Dermis microvascular lymphatic vessel endothelial cell (primary cell): ENCODE measurements around the gene ACVR2B. TPM values are rescaled to one million over a fixed set of nuclear protein-coding genes. Genes with fewer than 3 reads are reported as not detected.
A peak's percentile ranks its signal among the peaks of the same experiment; 100 is the strongest.

ENCODE experiments used
- DNase-seq, 2 donors: peaks; one replicate each; pipeline versions ENCODE4 v3.0.0 to v3.0.0-alpha.2; 2010; ENCODE audit warnings: low read depth in 2 of 2
- total RNA-seq: library from RNA; depleted of rRNA; stranded (reverse); fragments of >200 nt; gene quantifications from 2 replicates; pipeline ENCODE4 v1.2.1, GENCODE V29; 2014

ACVR2B gene
- total RNA-seq, 1 donor from 2014 or later = 2.7 TPM

DNA sequence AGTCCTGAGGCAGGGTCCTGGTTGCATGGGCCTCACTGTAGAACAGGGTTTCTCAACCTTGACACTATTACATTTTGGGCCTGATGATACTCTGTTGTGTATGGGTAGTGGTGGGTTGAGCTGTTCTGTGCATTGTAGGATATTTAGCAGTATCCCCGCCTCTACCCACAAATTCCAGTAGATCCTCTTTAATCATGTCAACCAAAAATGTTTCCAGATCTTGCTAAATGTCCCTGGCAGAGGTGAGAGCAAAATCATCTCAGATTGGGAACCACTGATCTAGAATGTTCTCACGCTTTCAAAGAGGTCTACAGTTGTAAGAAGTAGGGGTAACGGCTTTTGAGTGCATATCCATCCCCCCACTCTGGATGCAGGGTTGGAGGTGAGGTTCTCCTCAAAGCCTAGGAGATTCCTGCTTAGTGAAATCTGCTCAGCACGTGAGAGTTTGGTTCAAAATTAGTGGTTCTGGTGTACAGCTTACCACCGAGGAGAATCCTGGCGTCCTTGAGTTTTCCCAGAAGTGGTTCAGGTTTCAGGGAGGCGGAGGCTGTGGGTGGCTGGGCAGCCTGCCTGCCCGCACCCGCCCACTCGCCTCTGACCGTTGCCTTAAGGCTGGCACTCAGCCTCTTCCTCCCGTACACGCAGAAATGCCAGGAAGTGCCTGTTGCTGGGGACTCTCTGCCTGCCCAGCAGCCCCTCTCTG lies 5.3 kb downstream of the ACVR2B start:
- no peak for DNase-seq

DNA sequence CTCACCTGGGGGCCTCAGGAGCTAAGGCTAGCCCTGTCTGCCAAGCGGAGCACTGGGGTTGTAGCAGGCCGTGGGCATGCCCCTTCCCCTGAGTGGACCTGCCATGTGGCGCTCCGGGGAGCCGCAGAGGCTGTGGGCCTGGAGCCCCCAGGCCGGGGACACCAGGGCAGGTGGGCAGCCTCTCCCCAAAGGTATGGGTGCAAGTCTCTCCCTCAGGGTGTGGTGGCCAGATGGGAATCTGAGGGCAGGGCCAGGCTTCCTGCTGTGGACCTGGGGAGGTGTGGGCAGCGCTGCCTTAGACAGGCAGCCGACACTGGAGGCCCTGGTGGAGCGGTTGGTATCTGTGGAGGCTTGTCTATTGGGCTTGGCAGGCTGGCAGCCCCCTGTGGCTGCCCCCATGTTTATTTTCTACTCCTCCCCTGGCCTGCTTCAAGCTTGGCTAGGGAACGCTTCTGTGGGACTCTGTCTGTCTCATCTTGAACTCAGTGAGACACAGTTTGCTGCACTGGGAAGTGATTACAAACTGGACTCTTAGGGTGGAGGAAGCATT lies 5.9 kb downstream of the ACVR2B start:
- no peak for DNase-seq

DNA sequence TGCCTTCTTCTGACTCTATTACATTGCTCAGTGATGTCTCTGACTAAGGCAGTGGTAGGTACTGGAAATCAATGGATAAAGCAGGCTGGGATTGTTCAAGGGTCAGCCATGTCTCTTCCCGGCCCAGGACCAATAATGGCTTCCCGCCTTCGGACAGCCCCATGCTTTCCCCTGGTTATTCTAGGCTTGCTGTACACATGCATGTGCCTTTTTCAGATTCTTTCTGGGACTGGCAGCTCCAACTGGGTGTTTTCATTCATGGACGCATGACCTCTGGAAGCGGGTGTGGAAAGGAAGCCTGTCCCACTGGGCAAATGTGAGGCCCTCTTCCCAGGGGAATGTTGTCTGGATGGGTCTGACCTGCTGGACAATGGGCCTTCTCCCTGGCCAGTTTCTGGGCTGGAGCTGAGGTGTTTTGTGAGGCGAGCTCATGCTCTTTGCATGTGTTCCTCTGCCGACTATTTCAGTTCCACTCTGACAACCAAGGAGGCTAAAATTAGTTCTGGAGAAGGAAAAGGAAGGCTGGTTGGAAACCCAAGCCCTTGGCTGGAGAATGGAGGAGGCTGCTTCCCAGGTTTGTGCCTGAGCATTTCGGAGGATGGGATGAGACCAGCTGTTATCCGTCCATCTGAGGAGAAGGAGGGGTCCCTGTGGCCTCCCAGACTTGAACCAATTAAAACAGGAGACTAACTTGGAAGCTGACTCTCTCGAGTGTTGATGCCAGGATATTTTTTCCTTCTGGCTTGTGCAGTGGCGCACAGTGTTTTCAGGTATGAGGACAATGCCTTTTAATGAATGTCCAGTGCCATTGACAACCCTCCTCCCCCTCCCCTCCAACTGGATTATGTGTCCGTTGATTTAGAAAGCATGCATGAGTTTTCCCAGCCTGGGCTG lies 6.9 kb downstream of the ACVR2B start:
- no peak for DNase-seq

DNA sequence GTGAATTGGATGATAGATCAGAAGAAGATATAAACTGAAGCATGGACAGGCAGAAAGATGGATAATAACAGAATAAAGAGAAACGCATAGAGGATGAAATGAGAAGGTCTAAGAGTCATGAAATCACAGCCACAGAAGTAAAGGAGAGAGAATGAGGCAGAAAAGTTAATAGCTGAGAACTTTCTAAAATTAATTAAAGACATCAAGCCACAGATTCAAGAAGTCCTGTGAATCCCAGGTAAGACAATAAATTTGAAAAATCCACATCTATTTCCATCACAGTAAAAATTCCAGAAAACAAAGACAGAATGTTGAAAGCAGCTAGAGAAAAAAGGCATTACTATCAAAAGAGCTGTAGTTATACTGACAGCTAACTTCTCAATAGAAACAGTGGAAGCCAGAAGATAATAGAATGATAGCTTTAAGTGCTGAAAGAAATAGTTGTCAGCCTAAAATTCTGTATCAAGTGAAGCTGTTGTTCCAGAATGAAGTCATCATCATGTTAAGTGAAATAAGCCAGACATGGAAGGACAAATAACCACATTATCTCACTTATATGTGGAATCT lies 12.0 kb downstream of the ACVR2B start:
- DNase-seq = no peak

DNA sequence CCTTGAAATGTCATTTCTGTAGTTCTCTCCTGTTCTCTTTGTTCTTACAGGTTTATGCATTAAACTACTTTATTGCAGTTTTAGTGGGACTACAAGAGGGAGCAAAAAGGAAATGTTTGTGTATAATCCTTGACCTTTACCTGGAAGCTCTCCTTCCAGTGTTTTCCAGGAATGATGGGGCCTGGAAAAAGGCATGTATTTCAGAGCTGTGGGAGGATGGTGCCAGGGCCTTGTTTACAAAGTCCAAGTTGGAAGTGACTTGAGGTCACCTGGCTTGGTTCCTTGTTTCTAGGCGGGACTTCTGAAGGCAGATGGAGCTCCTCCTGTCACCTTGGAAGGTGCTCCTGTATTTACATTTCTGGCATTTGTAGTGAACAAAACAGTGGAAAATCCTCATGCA lies 15.1 kb downstream of the ACVR2B start:
- DNase-seq = no peak

DNA sequence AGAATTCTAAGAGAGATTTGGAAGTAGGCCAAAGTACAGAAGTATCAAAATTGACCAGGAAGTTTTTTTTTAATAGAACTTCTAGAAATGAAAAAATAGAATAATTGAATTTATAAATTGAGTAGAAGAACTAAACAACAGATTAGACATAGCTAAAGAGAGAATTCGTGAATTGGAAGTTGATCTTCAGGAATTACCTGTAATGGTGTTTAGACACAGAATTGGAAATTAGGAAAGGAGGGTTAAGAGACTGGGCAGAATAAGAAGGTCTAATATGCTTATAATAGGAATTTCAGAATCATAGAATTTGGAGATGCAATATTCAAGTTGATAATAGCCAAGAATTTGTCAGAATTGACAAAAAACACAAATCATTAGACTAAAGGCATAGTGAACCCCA lies 16.2 kb downstream of the ACVR2B start:
- DNase-seq = no peak

DNA sequence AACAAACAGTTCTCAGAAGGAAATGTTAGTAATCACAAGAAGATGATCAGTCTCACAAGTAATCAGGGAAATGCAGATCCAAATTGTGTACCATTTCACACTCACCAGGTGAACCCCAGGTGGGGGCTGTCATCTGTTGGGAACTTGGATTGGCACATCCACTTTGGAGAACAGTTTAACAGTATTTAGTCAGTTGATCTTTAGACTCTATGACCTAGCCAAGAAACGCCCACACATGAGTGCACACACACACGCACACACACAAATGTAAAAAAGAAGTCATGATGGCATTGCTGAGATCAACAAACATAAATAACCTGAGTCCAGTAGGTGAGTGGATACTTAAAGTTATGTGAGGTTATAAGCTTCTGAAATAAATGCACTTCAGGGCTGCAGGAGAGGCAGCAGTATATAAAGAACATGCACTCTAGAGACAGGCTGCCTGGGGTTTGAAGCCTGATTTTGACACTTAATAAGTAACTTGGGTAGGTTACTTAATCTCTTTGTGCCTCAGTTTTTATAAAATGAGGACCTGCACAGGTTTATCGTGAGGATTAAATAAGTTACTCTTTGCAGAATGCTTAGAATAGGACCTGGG lies 17.7 kb downstream of the ACVR2B start:
- no peak for DNase-seq

DNA sequence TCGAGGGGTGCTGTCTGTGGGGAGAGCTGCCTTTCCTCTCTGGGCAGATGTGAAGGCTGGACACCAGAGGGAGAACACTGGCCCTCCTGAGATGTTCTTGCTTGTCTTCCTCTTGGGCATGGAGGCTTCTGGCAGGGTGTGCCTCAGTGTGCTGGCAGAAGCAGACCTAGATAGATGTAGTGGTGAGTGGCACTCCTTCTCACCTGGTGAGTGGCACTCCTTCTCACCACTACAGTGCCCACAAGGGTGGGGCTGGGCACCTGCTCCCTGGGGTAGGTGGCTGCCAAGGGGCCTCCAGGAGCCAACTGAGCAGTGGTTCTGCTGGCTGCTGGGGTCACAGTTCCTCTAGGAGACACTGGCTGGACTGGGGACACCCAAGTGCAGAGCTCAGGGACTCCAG lies 18.7 kb downstream of the ACVR2B start:
- no peak for DNase-seq

DNA sequence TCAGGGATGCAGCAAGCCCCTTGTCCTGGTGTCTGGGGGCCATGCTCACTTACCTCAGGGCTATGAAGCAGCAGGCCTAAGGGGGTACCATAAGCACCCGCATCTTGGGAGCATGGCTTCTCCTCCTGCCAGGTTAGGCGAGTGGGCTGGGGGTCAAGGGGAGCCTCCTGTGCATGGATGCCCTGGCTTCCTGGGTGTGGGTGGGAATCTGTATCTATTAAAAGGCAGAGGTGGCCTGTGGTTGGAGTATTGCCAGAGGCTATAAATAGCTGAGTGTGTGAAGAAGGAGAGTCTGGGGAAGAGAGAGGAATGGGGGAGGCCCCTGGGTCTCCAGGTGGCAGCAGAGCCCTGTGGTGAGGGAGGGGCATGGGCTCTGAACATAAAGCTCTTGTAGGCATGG lies 19.5 kb downstream of the ACVR2B start:
- DNase-seq = no peak

DNA sequence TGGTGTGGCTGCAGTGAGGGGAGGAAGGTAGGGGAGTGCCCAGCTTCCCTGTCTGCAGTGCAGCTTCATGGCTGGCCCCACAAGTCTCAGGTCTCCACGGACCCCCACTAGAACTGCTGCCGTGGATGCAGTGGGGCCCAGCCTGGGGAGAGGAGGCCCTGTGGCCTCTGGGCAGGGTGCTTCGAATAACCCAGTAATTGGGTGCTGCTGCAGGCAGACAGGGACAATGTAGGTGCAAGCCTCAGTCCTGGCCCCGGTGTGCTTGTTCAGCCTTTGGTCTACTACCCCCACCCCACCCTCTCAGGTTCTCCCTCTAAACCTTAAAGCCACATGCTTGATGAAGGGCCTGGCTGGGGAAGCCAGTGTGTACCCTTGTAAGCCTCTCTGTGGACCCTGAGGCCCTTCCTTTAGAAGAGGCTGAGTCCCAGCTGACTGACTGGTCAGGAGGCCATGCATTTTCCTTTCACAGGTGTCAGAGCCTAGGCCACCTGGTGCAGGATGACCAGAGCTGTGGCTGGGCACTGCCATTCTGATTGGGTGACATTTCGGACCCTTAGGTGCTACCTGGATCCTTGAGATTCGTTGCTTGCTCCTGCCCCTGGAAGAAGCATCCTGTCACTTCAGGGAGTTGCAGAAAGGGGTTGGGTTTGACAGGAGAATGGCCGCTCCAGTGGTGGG lies 21.4 kb downstream of the ACVR2B start:
- DNase-seq = no peak

DNA sequence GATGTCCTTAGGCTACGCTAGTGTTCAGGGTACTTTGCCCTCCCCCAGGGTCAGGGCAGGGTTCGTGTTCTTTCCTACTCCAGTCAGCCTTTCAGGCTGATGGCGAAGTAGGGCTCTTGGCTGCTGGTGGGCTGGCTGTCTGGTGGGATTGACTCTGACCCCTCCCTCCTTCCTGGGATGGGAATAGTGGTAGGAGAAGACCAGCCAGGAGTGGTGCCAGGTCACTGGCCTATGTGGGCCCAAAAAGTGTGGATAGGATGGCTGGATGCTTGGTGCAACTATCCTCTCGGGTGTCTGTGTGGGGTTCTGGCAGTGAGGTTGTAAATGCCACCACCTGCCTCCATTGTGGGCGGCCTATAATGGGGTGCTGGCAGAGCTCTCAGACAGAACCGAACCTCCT lies 22.0 kb downstream of the ACVR2B start:
- no peak for DNase-seq

DNA sequence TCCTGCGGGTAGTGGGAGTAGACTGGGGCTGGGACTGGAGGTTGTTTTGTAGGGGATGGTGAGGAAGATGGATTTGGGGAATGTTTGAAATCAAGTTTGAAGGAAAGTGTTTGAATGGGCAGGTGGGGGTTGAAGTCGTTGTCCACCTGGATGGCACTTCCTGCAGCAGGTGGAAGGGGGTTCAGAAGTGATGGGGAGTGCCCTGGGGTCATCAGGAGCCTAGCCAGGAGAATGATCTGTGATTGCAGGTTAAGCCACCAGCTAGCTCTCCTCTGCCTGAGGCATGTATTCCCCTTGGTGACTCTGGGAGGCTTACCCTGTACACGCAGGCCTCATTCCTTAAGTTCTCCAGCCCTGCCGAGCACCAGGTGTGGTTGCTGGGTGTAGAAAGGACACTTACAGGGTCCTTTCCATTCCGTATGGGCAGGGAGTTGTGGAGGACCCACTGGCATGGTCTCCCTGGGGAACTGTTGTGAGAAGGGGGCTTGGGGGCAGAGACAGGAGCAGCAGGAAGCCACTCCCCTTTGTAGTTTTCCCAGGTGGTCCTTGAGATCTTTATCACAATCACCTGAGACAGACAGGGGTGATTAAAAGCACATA lies 22.6 kb downstream of the ACVR2B start:
- DNase-seq = no peak

DNA sequence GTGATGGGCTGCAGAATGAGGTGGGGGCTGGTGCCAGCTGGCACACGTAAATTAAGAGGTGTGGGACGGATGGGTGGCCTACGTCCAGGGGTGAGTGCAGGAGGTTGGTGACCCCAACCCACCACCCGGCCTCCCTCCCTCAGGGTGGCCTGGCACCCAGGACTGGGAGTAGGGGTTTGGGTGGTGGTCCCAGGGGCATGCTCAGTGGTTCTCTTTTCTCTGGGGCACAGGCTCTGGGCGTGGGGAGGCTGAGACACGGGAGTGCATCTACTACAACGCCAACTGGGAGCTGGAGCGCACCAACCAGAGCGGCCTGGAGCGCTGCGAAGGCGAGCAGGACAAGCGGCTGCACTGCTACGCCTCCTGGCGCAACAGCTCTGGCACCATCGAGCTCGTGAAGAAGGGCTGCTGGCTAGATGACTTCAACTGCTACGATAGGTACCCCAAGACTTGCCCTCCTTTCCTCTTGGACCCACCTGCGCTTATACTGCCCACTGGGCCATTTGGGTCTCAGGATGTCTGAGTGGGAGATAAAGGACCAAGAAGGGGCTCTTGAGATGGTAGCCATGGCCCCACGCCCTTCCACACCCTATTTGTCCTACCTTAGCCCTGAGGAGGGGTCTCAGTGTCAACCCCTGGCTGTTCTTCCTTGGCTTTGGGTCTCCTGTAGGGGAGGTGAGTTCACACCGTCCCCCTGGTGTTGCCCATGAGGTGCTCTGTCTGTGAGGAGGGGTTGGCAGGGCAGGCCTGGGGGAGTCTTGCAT lies 23.5 kb downstream of the ACVR2B start:
- no peak for DNase-seq

DNA sequence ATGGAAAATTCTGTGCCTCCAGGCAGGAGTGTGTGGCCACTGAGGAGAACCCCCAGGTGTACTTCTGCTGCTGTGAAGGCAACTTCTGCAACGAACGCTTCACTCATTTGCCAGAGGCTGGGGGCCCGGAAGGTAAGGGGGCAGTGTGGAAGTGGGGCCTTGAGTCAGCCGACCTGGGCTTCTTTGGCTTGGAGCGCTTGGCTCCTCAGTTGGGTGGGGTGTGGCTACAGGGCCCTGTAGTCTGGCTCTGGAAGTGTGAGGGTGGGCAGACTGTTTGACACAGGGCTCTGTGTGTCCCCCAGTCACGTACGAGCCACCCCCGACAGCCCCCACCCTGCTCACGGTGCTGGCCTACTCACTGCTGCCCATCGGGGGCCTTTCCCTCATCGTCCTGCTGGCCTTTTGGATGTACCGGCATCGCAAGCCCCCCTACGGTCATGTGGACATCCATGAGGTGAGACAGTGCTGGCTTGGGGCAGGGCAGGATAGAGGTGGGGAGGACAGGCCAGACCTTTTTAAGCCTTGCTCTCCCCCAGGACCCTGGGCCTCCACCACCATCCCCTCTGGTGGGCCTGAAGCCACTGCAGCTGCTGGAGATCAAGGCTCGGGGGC lies 24.3 kb downstream of the ACVR2B start:
- no peak for DNase-seq

DNA sequence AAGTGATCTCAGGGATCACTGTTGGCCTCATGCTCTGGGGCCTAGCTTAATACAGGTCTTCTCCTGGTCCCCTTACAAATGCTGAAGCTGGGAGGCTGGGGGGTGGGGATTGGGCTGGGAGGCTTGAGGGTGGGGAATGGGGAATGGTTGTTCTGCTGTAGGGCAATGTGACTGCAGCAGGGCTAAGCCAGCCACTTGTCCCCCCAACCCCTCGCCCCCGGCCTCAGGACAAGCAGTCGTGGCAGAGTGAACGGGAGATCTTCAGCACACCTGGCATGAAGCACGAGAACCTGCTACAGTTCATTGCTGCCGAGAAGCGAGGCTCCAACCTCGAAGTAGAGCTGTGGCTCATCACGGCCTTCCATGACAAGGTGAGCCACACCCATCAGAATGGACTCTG lies 25.2 kb downstream of the ACVR2B start:
- DNase-seq = no peak

DNA sequence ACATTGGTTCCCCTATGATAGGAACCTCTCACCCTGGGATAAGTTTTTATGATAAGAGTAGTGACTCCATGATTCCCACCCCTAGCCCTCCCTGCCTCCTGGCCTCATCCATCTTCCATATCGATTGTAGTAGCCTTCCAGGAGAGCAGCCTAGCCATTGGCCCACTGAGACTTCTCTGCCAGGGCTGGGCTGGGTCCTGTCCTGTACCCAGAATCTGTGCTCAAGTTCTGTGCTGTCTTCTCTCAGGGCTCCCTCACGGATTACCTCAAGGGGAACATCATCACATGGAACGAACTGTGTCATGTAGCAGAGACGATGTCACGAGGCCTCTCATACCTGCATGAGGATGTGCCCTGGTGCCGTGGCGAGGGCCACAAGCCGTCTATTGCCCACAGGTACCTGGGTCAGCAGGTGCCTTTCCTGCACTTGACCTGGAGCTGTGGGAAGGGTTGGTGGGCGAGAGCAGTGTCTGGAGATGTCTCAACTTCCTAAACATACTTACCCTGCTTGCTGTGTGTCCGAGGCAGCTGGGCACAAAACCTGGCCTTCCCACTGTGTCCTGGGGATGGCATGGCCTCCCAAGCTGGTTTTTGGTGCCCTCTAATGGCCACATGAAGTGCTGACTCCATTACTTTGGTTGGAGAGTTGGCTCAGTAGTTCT lies 25.9 kb downstream of the ACVR2B start:
- peak; percentile 51 to 75 for DNase-seq

DNA sequence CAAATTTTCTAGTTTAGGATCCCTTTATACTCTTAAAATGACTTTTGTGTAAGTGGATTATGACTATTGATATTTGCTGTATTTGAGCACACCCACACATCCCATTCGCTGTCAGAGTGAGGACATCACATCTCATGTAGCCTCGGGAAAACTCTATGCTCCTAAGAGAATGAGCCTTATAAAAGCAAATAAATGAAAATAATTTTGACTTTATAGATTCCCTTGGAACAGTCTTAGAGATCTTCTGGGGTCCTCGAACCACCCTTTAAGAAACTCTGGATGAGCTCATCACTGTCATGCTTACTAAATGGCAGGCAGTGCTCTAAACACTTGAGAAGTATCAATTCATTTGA lies 26.4 kb downstream of the ACVR2B start:
- no peak for DNase-seq

DNA sequence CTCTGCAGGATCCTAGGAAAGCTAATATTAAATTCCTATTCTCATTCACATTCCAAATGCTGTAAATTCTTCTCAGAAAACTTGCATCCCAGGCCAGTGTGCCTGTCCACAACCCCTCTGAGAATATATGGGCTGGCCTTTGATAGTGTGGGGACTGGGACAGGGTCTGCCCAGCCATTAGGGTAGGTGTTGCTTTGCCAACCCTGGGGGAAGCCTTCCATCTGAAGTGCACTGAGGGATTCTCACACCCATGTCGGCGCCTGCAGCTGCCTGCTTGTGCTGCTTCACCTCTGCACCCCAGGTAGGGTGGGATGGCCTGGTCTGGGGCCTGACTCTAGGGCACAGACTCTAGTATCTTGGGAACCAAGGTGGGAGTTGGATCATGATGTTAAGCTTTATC lies 27.2 kb downstream of the ACVR2B start:
- no peak for DNase-seq

DNA sequence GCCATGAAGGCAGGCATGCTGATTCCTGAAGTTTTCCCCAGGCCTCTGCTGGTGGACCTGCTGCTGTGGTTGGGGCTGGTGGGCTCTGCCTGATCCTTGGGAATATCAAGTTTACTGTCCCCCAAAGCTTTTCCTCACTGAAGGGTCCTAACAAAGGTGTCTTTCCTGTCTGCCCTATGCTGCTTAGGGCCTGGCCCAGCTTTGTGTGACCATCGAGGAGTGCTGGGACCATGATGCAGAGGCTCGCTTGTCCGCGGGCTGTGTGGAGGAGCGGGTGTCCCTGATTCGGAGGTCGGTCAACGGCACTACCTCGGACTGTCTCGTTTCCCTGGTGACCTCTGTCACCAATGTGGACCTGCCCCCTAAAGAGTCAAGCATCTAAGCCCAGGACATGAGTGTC lies 29.3 kb downstream of the ACVR2B start:
- DNase-seq = no peak
